ELF-1 (cell line): ENCODE data around the gene EFNA1.
A peak's percentile ranks its signal among the peaks of the same experiment; 100 is the strongest.
"Not testable (repeated sequence)": the region's sequence is repeated elsewhere in the genome, so short reads cannot be mapped to it uniquely, and the experiment has no call there.

Experiments used
- DNase-seq: peaks from one replicate; pipeline ENCODE4 v3.0.0-alpha.2; 2016; ENCODE audit warnings: low read depth, low spot score

The EFNA1 gene

GRCh38 chr1:155092641-155093040 lies 35.0 kb upstream of the EFNA1 start:
- no peak for DNase-seq

- DNase-seq = peak; percentile 67
Measured at GRCh38 chr1:155093911-155094621, 33.6 kb upstream of the EFNA1 start.

- DNase-seq = no peak
Measured at GRCh38 chr1:155094622-155094948, 33.1 kb upstream of the EFNA1 start.

GRCh38 chr1:155099331-155099730 lies 28.3 kb upstream of the EFNA1 start:
- DNase-seq = no peak

GRCh38 chr1:155103325-155103724 lies 24.4 kb upstream of the EFNA1 start:
- no peak for DNase-seq

GRCh38 chr1:155104605-155105534 lies 22.8 kb upstream of the EFNA1 start:
- no peak for DNase-seq

GRCh38 chr1:155105604-155106011 lies 22.1 kb upstream of the EFNA1 start:
- peak; percentile 43 for DNase-seq

GRCh38 chr1:155106862-155107261 lies 20.8 kb upstream of the EFNA1 start:
- no peak for DNase-seq

GRCh38 chr1:155107309-155108264 lies 20.1 kb upstream of the EFNA1 start:
- no peak for DNase-seq

GRCh38 chr1:155108296-155108695 lies 19.4 kb upstream of the EFNA1 start:
- no peak for DNase-seq

GRCh38 chr1:155110381-155110780 lies 17.3 kb upstream of the EFNA1 start:
- DNase-seq = no peak

- DNase-seq = no peak
Measured at GRCh38 chr1:155110826-155111225, 16.9 kb upstream of the EFNA1 start.

GRCh38 chr1:155113450-155113980 lies 14.2 kb upstream of the EFNA1 start:
- DNase-seq = peak; percentile 43

- DNase-seq = no peak
Measured at GRCh38 chr1:155116113-155116764, 11.4 kb upstream of the EFNA1 start.

- DNase-seq = peak; percentile 62
Measured at GRCh38 chr1:155117610-155118009, 10.1 kb upstream of the EFNA1 start.

GRCh38 chr1:155118090-155118489 lies 9.6 kb upstream of the EFNA1 start:
- not testable (repeated sequence) for DNase-seq

GRCh38 chr1:155120253-155120652 lies 7.4 kb upstream of the EFNA1 start:
- peak; percentile 68 for DNase-seq

GRCh38 chr1:155121249-155121648 lies 6.4 kb upstream of the EFNA1 start:
- DNase-seq = no peak

- no peak for DNase-seq
Measured at GRCh38 chr1:155122308-155122707, 5.4 kb upstream of the EFNA1 start.

GRCh38 chr1:155123801-155124200 lies 3.9 kb upstream of the EFNA1 start:
- DNase-seq = no peak
